Thoracic aorta (tissue), 2 donors: ENCODE results near the gene PRKCB. TPM values are rescaled to one million over a fixed set of nuclear protein-coding genes. Genes with fewer than 3 reads are reported as not detected.

Experiments used
- ATAC-seq: fragments of 150-250 bp; one replicate; pipeline ENCODE4 v1.8.0; 2017; ENCODE audit warnings: low read depth; ENCODE audit not compliant: insufficient number of reproducible peaks, low FRiP score
- DNase-seq: peaks from one replicate; pipeline ENCODE4 v3.0.0-alpha.2; 2020; ENCODE audit warnings: low spot score
- H3K27ac ChIP-seq, 2 donors: fragments of 200-600 bp; sonication (generic); 1 replicate in 1 of 2; 2 replicates in 1 of 2; pipeline ENCODE4 v1.5.1; 2016; ENCODE audit warnings: mild to moderate bottlenecking in 2 of 2, moderate library complexity in 2 of 2
- H3K27me3 ChIP-seq: fragments of 200-600 bp; sonication (generic); replicated peaks from 2 replicates; pipeline ENCODE4 v1.6.0; 2016; ENCODE audit warnings: mild to moderate bottlenecking; ENCODE audit not compliant: insufficient read depth
- H3K36me3 ChIP-seq: fragments of 200-600 bp; sonication (generic); one replicate; pipeline ENCODE4 v1.5.1; 2016
- H3K4me1 ChIP-seq, 2 donors: fragments of 200-600 bp; sonication (generic); 1 replicate in 1 of 2; 2 replicates in 1 of 2; pipeline versions ENCODE4 v1.5.1 to v1.6.0; 2016; ENCODE audit warnings: low read depth in 2 of 2, mild to moderate bottlenecking in 1 of 2; ENCODE audit not compliant: control insufficient read depth in 1 of 2
- H3K4me3 ChIP-seq: fragments of 200-600 bp; sonication (generic); 2 replicates; pipeline ENCODE4 v1.5.1; 2016; ENCODE audit warnings: mild to moderate bottlenecking
- H3K9me3 ChIP-seq: fragments of 200-600 bp; sonication (generic); 2 replicates; pipeline ENCODE4 v1.5.1; 2016
- total RNA-seq, 2 donors: library from RNA; depleted of rRNA; stranded (reverse); fragments of >200 nt; gene quantifications; one replicate each; pipeline versions ENCODE4 v1.1.0 to v1.2.3, GENCODE V29; 2016
- TF ChIP-seq, protein P1 (sequence below): fragments of 200-600 bp; sonication (generic); IDR thresholded peaks from one replicate; pipeline ENCODE4 v1.5.1; 2019; ENCODE audit warnings: antibody characterized with exemption

Gene PRKCB
- total RNA-seq, 2 donors from 2014 or later = 3.4 to 7.5 TPM

DNA sequence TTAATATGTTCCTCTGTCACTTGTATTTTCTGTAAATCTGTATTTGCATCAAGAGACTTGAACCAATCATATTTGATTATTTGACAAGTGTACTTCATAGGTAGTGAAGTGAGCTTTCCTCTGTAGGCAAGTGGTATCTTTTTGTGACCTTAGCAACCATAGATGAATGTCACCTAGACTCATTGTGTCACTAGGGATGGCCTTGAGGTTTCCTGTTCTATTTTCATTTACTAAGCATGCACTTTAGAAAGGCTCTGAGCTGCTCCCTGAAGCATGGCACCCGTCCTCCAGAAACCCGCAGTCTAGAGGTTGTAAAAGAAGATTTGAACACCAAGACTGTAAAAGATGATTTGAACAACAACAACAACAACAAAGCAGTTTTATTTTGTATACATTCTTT lies 151.7 kb downstream of the PRKCB start:
- ATAC-seq = no peak
- H3K9me3 ChIP-seq = no peaks in the 10 kb centered on the region
- no peaks in the 10 kb centered on the region for H3K36me3 ChIP-seq
- TF ChIP-seq, protein P1, sequence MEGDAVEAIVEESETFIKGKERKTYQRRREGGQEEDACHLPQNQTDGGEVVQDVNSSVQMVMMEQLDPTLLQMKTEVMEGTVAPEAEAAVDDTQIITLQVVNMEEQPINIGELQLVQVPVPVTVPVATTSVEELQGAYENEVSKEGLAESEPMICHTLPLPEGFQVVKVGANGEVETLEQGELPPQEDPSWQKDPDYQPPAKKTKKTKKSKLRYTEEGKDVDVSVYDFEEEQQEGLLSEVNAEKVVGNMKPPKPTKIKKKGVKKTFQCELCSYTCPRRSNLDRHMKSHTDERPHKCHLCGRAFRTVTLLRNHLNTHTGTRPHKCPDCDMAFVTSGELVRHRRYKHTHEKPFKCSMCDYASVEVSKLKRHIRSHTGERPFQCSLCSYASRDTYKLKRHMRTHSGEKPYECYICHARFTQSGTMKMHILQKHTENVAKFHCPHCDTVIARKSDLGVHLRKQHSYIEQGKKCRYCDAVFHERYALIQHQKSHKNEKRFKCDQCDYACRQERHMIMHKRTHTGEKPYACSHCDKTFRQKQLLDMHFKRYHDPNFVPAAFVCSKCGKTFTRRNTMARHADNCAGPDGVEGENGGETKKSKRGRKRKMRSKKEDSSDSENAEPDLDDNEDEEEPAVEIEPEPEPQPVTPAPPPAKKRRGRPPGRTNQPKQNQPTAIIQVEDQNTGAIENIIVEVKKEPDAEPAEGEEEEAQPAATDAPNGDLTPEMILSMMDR = no peak
- H3K4me3 ChIP-seq = no peak overlapping the region
- no peaks in the 10 kb centered on the region for H3K27me3 ChIP-seq
- no peak overlapping the region for H3K27ac ChIP-seq
- H3K4me1 ChIP-seq = no peaks in the 10 kb centered on the region
- DNase-seq = no peak

DNA sequence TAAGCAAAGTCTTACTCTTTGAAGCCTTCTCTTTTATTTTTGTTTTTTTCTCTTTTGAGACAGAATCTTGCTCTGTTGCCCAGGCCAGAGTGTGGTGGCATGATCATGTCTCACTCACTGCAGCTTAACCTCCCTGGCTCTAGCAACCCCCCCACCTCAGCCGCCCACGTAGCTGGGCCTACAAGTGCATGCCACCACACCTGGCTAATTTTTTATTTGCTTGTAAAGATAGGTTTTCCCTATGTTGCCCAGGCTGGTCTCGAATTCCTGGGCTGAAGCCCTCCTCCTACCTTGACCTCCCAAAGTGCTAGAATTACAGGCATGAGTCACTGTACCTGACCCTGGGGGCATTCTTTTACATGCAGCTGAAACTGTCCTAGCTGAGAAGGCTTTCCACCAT lies 154.7 kb downstream of the PRKCB start:
- TF ChIP-seq, protein P1 = no peak
- no peaks in the 10 kb centered on the region for H3K4me1 ChIP-seq
- H3K9me3 ChIP-seq = no peaks in the 10 kb centered on the region
- DNase-seq (no peak), ATAC-seq (no peak)
- H3K36me3 ChIP-seq = no peaks in the 10 kb centered on the region
- H3K27ac ChIP-seq = no peak overlapping the region
- no peaks in the 10 kb centered on the region for H3K27me3 ChIP-seq
- H3K4me3 ChIP-seq = no peak overlapping the region

DNA sequence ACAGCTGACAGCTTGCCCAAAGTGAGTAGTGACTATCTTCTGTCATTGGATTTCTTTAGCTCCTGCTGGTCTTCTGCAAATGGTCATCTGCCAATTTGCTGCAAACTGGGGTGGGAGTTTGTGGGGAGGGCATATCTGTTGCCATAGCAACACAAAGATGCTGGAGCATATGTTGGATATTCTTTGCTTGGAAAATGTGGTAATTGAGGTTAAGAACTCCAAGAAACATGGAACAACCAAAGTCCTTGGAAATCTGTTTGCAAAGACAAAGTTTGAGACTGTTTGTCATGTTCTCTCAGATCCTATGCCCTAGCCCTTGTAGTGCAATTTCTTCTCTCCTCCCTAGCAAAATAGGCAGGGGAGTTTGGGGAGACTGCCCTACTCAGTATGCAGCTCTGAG lies 155.3 kb downstream of the PRKCB start:
- Histone ChIP-seq H3K4me3 (no peak overlapping the region), H3K27me3 (no peaks in the 10 kb centered on the region), H3K27ac (no peak overlapping the region), H3K9me3 (no peaks in the 10 kb centered on the region), H3K4me1 (no peaks in the 10 kb centered on the region), H3K36me3 (no peaks in the 10 kb centered on the region)
- ATAC-seq (no peak), DNase-seq (no peak)
- TF ChIP-seq, protein P1 = no peak

DNA sequence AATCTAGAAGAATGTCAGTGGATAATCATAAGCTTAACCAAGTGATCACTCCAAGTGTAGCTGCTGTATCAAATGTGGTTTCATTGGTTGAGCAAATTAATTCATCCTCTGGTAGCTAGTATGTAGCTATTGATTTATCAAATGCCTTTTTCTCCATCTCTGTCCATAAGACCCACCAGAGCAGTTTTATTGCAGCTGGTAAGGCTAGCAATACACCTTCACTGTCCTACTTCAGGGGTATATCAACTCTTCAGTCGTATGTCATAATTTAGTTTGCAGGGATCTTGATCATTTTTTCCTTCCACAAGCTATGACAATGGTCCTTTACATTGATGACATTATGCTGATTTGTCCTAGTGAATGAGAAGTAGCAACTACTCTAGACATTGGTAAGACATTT lies 158.8 kb downstream of the PRKCB start:
- no peaks in the 10 kb centered on the region for H3K9me3 ChIP-seq
- ATAC-seq (no peak), DNase-seq (no peak)
- no peak overlapping the region for H3K4me3 ChIP-seq
- no peak overlapping the region for H3K27ac ChIP-seq
- no peaks in the 10 kb centered on the region for H3K36me3 ChIP-seq
- no peaks in the 10 kb centered on the region for H3K27me3 ChIP-seq
- TF ChIP-seq, protein P1 = no peak
- no peaks in the 10 kb centered on the region for H3K4me1 ChIP-seq

DNA sequence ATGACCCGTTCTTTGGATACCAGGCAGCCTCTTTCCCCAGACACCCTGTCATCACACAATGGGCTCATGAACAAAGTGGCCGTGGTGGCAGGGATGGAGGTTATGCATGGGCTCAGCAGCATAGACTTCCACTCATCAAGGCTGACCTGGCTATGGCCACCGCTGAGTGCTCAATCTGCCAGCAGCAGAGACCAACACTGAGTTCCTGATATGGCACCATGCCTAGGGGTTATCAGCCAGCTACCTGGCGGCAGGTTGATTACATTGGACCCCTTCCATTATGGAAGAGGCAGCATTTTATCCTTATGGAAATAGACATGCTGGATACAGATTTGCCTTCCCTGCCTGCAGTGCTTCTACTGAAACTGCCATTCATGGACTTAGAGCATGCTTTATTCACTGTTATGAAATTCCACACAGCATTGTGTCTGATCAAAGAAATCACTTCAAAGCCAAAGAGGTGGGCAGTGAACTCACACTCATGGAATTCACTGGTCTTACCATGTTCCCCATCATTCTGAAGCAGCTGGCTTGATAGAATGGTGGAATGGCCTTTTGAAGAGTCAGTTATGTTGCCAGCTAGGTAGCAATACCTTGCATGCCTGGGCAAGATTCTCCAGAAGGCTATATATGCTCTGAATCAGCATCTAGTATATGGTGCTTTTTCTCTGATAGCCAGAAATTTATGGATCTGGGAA lies 160.6 kb downstream of the PRKCB start:
- H3K4me1 ChIP-seq = no peaks in the 10 kb centered on the region
- H3K9me3 ChIP-seq = no peaks in the 10 kb centered on the region
- H3K27ac ChIP-seq = no peak overlapping the region
- no peaks in the 10 kb centered on the region for H3K27me3 ChIP-seq
- TF ChIP-seq, protein P1 = no peak
- H3K4me3 ChIP-seq = no peak overlapping the region
- ATAC-seq (no peak), DNase-seq (no peak)
- H3K36me3 ChIP-seq = no peaks in the 10 kb centered on the region
